ENCODE data around the gene PDZD7. TPM values are rescaled to one million over a fixed set of nuclear protein-coding genes. Genes with fewer than 3 reads are reported as not detected.

Gene PDZD7
- total and polyA plus RNA-seq, 9 of the 15 experiments (the other 6 are each of a cell fraction or from before 2014, with no cell fraction given): 0.04 to 0.24 (median 0.08) TPM; not detected in 3

GRCh38 chr10:101005361-101005760 is 25.6 kb downstream of the PDZD7 start:
- BruUV-seq (replicated peaks): no TSS peak
- in situ Hi-C loops (cut with MboI): no loop called here
- TF ChIP-seq ZFP1 (CRISPR knock-in tag; IDR thresholded peaks at IDR 0.05): no peak
- TF ChIP-seq, protein P1, sequence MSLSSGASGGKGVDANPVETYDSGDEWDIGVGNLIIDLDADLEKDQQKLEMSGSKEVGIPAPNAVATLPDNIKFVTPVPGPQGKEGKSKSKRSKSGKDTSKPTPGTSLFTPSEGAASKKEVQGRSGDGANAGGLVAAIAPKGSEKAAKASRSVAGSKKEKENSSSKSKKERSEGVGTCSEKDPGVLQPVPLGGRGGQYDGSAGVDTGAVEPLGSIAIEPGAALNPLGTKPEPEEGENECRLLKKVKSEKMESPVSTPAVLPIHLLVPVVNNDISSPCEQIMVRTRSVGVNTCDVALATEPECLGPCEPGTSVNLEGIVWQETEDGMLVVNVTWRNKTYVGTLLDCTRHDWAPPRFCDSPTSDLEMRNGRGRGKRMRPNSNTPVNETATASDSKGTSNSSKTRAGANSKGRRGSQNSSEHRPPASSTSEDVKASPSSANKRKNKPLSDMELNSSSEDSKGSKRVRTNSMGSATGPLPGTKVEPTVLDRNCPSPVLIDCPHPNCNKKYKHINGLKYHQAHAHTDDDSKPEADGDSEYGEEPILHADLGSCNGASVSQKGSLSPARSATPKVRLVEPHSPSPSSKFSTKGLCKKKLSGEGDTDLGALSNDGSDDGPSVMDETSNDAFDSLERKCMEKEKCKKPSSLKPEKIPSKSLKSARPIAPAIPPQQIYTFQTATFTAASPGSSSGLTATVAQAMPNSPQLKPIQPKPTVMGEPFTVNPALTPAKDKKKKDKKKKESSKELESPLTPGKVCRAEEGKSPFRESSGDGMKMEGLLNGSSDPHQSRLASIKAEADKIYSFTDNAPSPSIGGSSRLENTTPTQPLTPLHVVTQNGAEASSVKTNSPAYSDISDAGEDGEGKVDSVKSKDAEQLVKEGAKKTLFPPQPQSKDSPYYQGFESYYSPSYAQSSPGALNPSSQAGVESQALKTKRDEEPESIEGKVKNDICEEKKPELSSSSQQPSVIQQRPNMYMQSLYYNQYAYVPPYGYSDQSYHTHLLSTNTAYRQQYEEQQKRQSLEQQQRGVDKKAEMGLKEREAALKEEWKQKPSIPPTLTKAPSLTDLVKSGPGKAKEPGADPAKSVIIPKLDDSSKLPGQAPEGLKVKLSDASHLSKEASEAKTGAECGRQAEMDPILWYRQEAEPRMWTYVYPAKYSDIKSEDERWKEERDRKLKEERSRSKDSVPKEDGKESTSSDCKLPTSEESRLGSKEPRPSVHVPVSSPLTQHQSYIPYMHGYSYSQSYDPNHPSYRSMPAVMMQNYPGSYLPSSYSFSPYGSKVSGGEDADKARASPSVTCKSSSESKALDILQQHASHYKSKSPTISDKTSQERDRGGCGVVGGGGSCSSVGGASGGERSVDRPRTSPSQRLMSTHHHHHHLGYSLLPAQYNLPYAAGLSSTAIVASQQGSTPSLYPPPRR (CRISPR knock-in tag; IDR thresholded peaks at IDR 0.05; ENCODE audit: borderline replicate concordance): no peak
- TF ChIP-seq BRF2 (IDR thresholded peaks at IDR 0.05; ENCODE audit: borderline replicate concordance, insufficient read depth, insufficient read length): no peak
- TF ChIP-seq TRIM24 (IDR thresholded peaks at IDR 0.05): no peak
- TF ChIP-seq KLF6 (CRISPR knock-in tag; IDR thresholded peaks at IDR 0.05; ENCODE audit: borderline replicate concordance): no peak
- TF ChIP-seq, protein P2, sequence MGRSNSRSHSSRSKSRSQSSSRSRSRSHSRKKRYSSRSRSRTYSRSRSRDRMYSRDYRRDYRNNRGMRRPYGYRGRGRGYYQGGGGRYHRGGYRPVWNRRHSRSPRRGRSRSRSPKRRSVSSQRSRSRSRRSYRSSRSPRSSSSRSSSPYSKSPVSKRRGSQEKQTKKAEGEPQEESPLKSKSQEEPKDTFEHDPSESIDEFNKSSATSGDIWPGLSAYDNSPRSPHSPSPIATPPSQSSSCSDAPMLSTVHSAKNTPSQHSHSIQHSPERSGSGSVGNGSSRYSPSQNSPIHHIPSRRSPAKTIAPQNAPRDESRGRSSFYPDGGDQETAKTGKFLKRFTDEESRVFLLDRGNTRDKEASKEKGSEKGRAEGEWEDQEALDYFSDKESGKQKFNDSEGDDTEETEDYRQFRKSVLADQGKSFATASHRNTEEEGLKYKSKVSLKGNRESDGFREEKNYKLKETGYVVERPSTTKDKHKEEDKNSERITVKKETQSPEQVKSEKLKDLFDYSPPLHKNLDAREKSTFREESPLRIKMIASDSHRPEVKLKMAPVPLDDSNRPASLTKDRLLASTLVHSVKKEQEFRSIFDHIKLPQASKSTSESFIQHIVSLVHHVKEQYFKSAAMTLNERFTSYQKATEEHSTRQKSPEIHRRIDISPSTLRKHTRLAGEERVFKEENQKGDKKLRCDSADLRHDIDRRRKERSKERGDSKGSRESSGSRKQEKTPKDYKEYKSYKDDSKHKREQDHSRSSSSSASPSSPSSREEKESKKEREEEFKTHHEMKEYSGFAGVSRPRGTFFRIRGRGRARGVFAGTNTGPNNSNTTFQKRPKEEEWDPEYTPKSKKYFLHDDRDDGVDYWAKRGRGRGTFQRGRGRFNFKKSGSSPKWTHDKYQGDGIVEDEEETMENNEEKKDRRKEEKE (IDR thresholded peaks at IDR 0.05; ENCODE audit: borderline replicate concordance in 1 of 2, control insufficient read depth in 1 of 2, low read depth in 2 of 2, low read length in 1 of 2): no peak
- TF ChIP-seq SMARCA4 (IDR thresholded peaks at IDR 0.05): no peak
- no peak for TF ChIP-seq ZNF583 (CRISPR knock-in tag; IDR thresholded peaks at IDR 0.05)
- TF ChIP-seq SMARCE1 (IDR thresholded peaks at IDR 0.05): no peak

More at GRCh38 chr10:101005361-101005760, 25.6 kb downstream of the PDZD7 start:
- no peaks in the 10 kb centered on the region for H3K27me3 ChIP-seq (ENCODE audit: control insufficient read depth in 2 of 2, insufficient read depth in 2 of 2, low read length in 2 of 2)
- H3K79me2 ChIP-seq (ENCODE audit: control insufficient read depth, insufficient read depth, low read length): peaks cover 27% of the 10 kb centered on the region
- 94% methylated on average over 7 of the region's 23 CpGs for WGBS (ENCODE audit: insufficient coverage, low coverage, missing lambda C conversion rate)
- intact Hi-C loops (cut with micrococcal nuclease): no loop called here
- H3K27ac ChIP-seq (ENCODE audit: extremely low read depth, low read depth, low read length): no peak overlapping the region
- H3K4me2 ChIP-seq (ENCODE audit: insufficient read depth, low read length): no peak overlapping the region
- H3K9me3 ChIP-seq (replicated peaks; ENCODE audit: control insufficient read depth, insufficient read depth, low read depth, low read length): no peaks in the 10 kb centered on the region
- H3K36me3 ChIP-seq (ENCODE audit: control insufficient read depth, insufficient read depth, low read length): peaks cover 50% of the 10 kb centered on the region; the same call in 2 of the 3 replicates
- no peak for FAIRE-seq
- H4K20me1 ChIP-seq (replicated peaks; ENCODE audit: control insufficient read depth, insufficient read depth, low read length): no peaks in the 10 kb centered on the region
- no peak overlapping the region for H3K4me3 ChIP-seq
- H3K9ac ChIP-seq (ENCODE audit: insufficient read depth in 1 of 2, low read depth in 2 of 2, low read length in 2 of 2): no peak overlapping the region
- no peak overlapping the region for H2AFZ ChIP-seq (ENCODE audit: low read depth, low read length)
- CTCF ChIA-PET (ENCODE audit: low intra/inter-chr PET ratio): no interaction called here
- no peak for ATAC-seq
- POLR2A ChIA-PET: no interaction called here
- DNase-seq (ENCODE audit: extremely low read depth in 1 of 4, low spot score in 3 of 4): no peak
- H3K4me1 ChIP-seq (replicated peaks in 1 of 2; ENCODE audit: control insufficient read depth in 2 of 2, insufficient read depth in 2 of 2, low read length in 2 of 2): peaks cover 9 to 53% of the 10 kb centered on the region in 2 experiments; a peak in 4 of 5 replicates
- H3K9me1 ChIP-seq (ENCODE audit: control insufficient read depth, insufficient read depth, low read length): no peaks in the 10 kb centered on the region
